H1 (cell line): ENCODE measurements around the gene DHFR2. TPM values are rescaled to one million over a fixed set of nuclear protein-coding genes. Genes with fewer than 3 reads are reported as not detected.

ENCODE experiments used
- CTCF ChIA-PET: fragments of 300-600 bp; sonication (Branson Sonifier 250); formaldehyde crosslinking; loops from one replicate; lab custom pipeline; 2021; ENCODE audit not compliant: partially characterized antibody; lab: Charles Lee
- POLR2A ChIA-PET: fragments of 300-600 bp; sonication (Branson Sonifier 250); formaldehyde crosslinking; loops from one replicate; lab custom pipeline; 2021; ENCODE audit warnings: inconsistent platforms; ENCODE audit not compliant: partially characterized antibody; lab: Charles Lee
- DNase-seq, 2 experiments: peaks; one replicate each; pipeline versions ENCODE4 v3.0.0 to v3.0.0-alpha.2; 2010 to 2022; ENCODE audit warnings: low spot score in 2 of 2, low read depth in 1 of 2, mixed read lengths in 1 of 2
- FAIRE-seq: peaks from 2 replicates; lab custom pipeline; 2011; peaks lifted over from hg19 to GRCh38; lab: Jason Lieb, UNC
- H2AFZ ChIP-seq: 2 replicates; pipeline ENCODE4 v1.8.1; 2012; ENCODE audit warnings: low read length, inconsistent platforms
- H2AK5ac ChIP-seq: 2 replicates; pipeline ENCODE4 v1.6.1; 2013; ENCODE audit warnings: low read depth, low read length
- H2BK120ac ChIP-seq: replicated peaks from 2 replicates; pipeline ENCODE3; 2013; ENCODE audit warnings: low read depth, low read length, inconsistent platforms
- H2BK12ac ChIP-seq: 2 replicates; pipeline ENCODE4 v1.6.1; 2013; ENCODE audit warnings: low read depth, low read length
- H2BK15ac ChIP-seq: 2 replicates; pipeline ENCODE4 v1.6.1; 2013; ENCODE audit warnings: low read length
- H2BK20ac ChIP-seq: 2 replicates; pipeline ENCODE4 v1.6.1; 2013; ENCODE audit warnings: low read length
- H2BK5ac ChIP-seq: 2 replicates; pipeline ENCODE4 v1.6.1; 2013; ENCODE audit warnings: low read depth, low read length
- H3K14ac ChIP-seq: 2 replicates; pipeline ENCODE4 v1.6.1; 2013; ENCODE audit warnings: inconsistent platforms; ENCODE audit not compliant: insufficient read length
- H3K18ac ChIP-seq: 2 replicates; pipeline ENCODE4 v1.6.1; 2013; ENCODE audit warnings: low read length; ENCODE audit errors: extremely low read depth
- H3K23ac ChIP-seq: 2 replicates; pipeline ENCODE4 v1.6.1; 2013; ENCODE audit warnings: inconsistent platforms; ENCODE audit not compliant: insufficient read length
- H3K23me2 ChIP-seq: 2 replicates; pipeline ENCODE4 v1.6.1; 2013; ENCODE audit warnings: low read depth, low read length
- H3K27ac ChIP-seq: 2 replicates; pipeline ENCODE4 v1.6.1; 2011; ENCODE audit warnings: low read depth, low read length, inconsistent platforms
- H3K27me3 ChIP-seq, 4 experiments: replicated peaks in 1 of 4; 1 replicate in 1 of 4; 2 replicates in 3 of 4; pipeline versions ENCODE4 v1.6.1 to v1.8.1; 2011 to 2013; ENCODE audit warnings: low read length in 3 of 4, mild to moderate bottlenecking in 3 of 4, inconsistent platforms in 2 of 4, mixed read lengths in 2 of 4, moderate library complexity in 1 of 4; ENCODE audit not compliant: control insufficient read depth in 3 of 4, insufficient read depth in 3 of 4; ENCODE audit errors: extremely low read depth in 1 of 4
- H3K36me3 ChIP-seq, 4 experiments: 2 replicates each; pipeline versions ENCODE4 v1.6.1 to v1.8.1; 2011 to 2013; ENCODE audit warnings: mild to moderate bottlenecking in 4 of 4, low read length in 3 of 4, moderate library complexity in 2 of 4, control low read depth in 1 of 4, inconsistent platforms in 1 of 4; ENCODE audit not compliant: insufficient read depth in 4 of 4, control insufficient read depth in 2 of 4
- H3K4ac ChIP-seq: replicated peaks from 2 replicates; pipeline ENCODE3; 2013; ENCODE audit warnings: low read length, low read depth, mixed read lengths, inconsistent platforms; ENCODE audit not compliant: insufficient read length
- H3K4me1 ChIP-seq, 4 experiments: replicated peaks in 1 of 4; 1 replicate in 1 of 4; 2 replicates in 3 of 4; pipeline versions ENCODE4 v1.6.1 to v1.8.1; 2011 to 2013; ENCODE audit warnings: low read length in 3 of 4, inconsistent platforms in 2 of 4, mixed read lengths in 1 of 4; ENCODE audit not compliant: insufficient read depth in 4 of 4, control insufficient read depth in 3 of 4
- H3K4me2 ChIP-seq, 2 experiments: 2 replicates each; pipeline versions ENCODE4 v1.6.1 to v1.8.1; 2011 to 2013; ENCODE audit warnings: low read depth in 2 of 2, low read length in 2 of 2, control low read depth in 1 of 2, inconsistent platforms in 1 of 2, mild to moderate bottlenecking in 1 of 2; ENCODE audit not compliant: insufficient read depth in 1 of 2
- H3K4me3 ChIP-seq, 4 experiments: fragments of 200-600, 300-600 bp in 1 of 4; sonication (generic), shearing (Covaris generic), sonication (Bioruptor Twin) in 1 of 4; 2 replicates each; pipeline versions ENCODE4 v1.5.1 to v1.8.1; 2011 to 2016; ENCODE audit warnings: low read length in 4 of 4, low read depth in 3 of 4, control low read depth in 2 of 4, inconsistent platforms in 2 of 4, mild to moderate bottlenecking in 2 of 4, mixed read lengths in 1 of 4, moderate library complexity in 1 of 4; ENCODE audit not compliant: insufficient read depth in 2 of 4; ENCODE audit errors: extremely low read depth in 1 of 4
- H3K56ac ChIP-seq: replicated peaks from 2 replicates; pipeline ENCODE3; 2013; ENCODE audit warnings: low read depth, mild to moderate bottlenecking, mixed read lengths, low read length, inconsistent platforms; ENCODE audit not compliant: insufficient read length
- H3K79me1 ChIP-seq: 2 replicates; pipeline ENCODE4 v1.6.1; 2013; ENCODE audit warnings: low read depth, low read length, control low read depth
- H3K79me2 ChIP-seq, 2 experiments: 2 replicates each; pipeline versions ENCODE4 v1.6.1 to v1.8.1; 2012 to 2013; ENCODE audit warnings: low read length in 2 of 2, mild to moderate bottlenecking in 2 of 2, inconsistent platforms in 1 of 2; ENCODE audit not compliant: insufficient read depth in 2 of 2, control insufficient read depth in 1 of 2
- H3K9ac ChIP-seq, 4 experiments: replicated peaks in 1 of 4; 1 replicate in 1 of 4; 2 replicates in 3 of 4; pipeline versions ENCODE4 v1.6.1 to v1.8.1; 2011 to 2013; ENCODE audit warnings: low read depth in 3 of 4, low read length in 3 of 4, control low read depth in 2 of 4, mild to moderate bottlenecking in 2 of 4, moderate library complexity in 2 of 4, inconsistent platforms in 1 of 4; ENCODE audit errors: extremely low read depth in 1 of 4
- H3K9me3 ChIP-seq, 2 experiments: 2 replicates each; pipeline versions ENCODE4 v1.6.1 to v1.8.1; 2012 to 2013; ENCODE audit warnings: mild to moderate bottlenecking in 2 of 2, moderate library complexity in 2 of 2, control low read depth in 1 of 2, inconsistent platforms in 1 of 2, low read depth in 1 of 2, low read length in 1 of 2, mixed read lengths in 1 of 2; ENCODE audit not compliant: insufficient read depth in 2 of 2
- H4K20me1 ChIP-seq, 2 experiments: replicated peaks in 1 of 2; 2 replicates each; pipeline versions ENCODE3 to v1.8.1; 2011 to 2013; ENCODE audit warnings: inconsistent platforms in 2 of 2, low read length in 2 of 2, mild to moderate bottlenecking in 1 of 2; ENCODE audit not compliant: insufficient read depth in 2 of 2, control insufficient read depth in 1 of 2
- H4K5ac ChIP-seq: 2 replicates; pipeline ENCODE4 v1.6.1; 2013; ENCODE audit warnings: low read length, low read depth, mixed read lengths, inconsistent platforms; ENCODE audit not compliant: insufficient read length
- H4K8ac ChIP-seq: 2 replicates; pipeline ENCODE4 v1.8.0; 2013; ENCODE audit warnings: mild to moderate bottlenecking, moderate library complexity, low read length, inconsistent platforms; ENCODE audit not compliant: insufficient read depth; ENCODE audit errors: extremely low read depth
- H4K91ac ChIP-seq: replicated peaks from 2 replicates; pipeline ENCODE3; 2013; ENCODE audit warnings: low read length, mixed read lengths, inconsistent platforms; ENCODE audit not compliant: insufficient read length
- CBX5 ChIP-seq: fragments of 300-800, 300-1000 bp; sonication (generic); IDR thresholded peaks from 2 replicates; pipeline ENCODE4 v1.7.1; 2016; ENCODE audit warnings: antibody characterized with exemption, low read length, low read depth
- CHD2 ChIP-seq: IDR thresholded peaks from 2 replicates; pipeline ENCODE4 v1.6.1; 2012; ENCODE audit warnings: low read length, improper control_type of control experiment
- GABPA ChIP-seq: IDR thresholded peaks from 2 replicates; pipeline ENCODE4 v1.6.1; 2011; ENCODE audit warnings: mild to moderate bottlenecking, low read length, moderate library complexity, borderline replicate concordance; ENCODE audit not compliant: insufficient read depth
- GTF2F1 ChIP-seq: IDR thresholded peaks from 2 replicates; pipeline ENCODE4 v1.6.1; 2012; ENCODE audit warnings: low read depth, low read length, improper control_type of control experiment, borderline replicate concordance
- KDM1A ChIP-seq: fragments of 200-600, 300-600 bp; sonication (generic); IDR thresholded peaks from 2 replicates; pipeline ENCODE4 v1.7.1; 2016; ENCODE audit warnings: mild to moderate bottlenecking, low read length, borderline replicate concordance
- KDM4A ChIP-seq: IDR thresholded peaks from one replicate; pipeline ENCODE4 v1.7.1; 2012; ENCODE audit warnings: low read depth, mild to moderate bottlenecking, moderate library complexity, low read length, inconsistent platforms; ENCODE audit not compliant: severe bottlenecking
- POLR2AphosphoS5 ChIP-seq: IDR thresholded peaks from 2 replicates; pipeline ENCODE4 v1.6.1; 2011; ENCODE audit warnings: low read depth, low read length
- RFX5 ChIP-seq: IDR thresholded peaks from 2 replicates; pipeline ENCODE4 v1.6.1; 2011; ENCODE audit warnings: low read depth, low read length, improper control_type of control experiment, borderline replicate concordance
- RNF2 ChIP-seq: fragments of 200-900, 300-1000 bp; sonication (generic); IDR thresholded peaks from 2 replicates; pipeline ENCODE4 v1.7.1; 2016; ENCODE audit warnings: borderline replicate concordance, low read depth, mild to moderate bottlenecking, antibody characterized with exemption, low read length; ENCODE audit not compliant: poor library complexity, severe bottlenecking; ENCODE audit errors: missing control alignments
- SIRT6 ChIP-seq: IDR thresholded peaks from one replicate; pipeline ENCODE4 v1.7.1; 2012; ENCODE audit warnings: low read length, inconsistent platforms
- TAF1 ChIP-seq: IDR thresholded peaks from 2 replicates; pipeline ENCODE4 v1.6.1; 2011; ENCODE audit warnings: mild to moderate bottlenecking, low read depth, low read length
- TCF12 ChIP-seq: IDR thresholded peaks from 2 replicates; pipeline ENCODE4 v1.6.1; 2011; ENCODE audit warnings: low read depth, mild to moderate bottlenecking, low read length
- WGBS, 2 experiments: shearing (Covaris generic) in 1 of 2; methylation state at CpG; one replicate each; pipeline versions ENCODE4 v1.1.6 to v1.1.7; 2013 to 2015; ENCODE audit warnings: low lambda C conversion rate in 2 of 2, mixed read lengths in 2 of 2, inconsistent platforms in 1 of 2, low coverage in 1 of 2, missing lambda C conversion rate in 1 of 2; ENCODE audit not compliant: insufficient replicate concordance in 2 of 2, insufficient coverage in 1 of 2, insufficient read length in 1 of 2; ENCODE audit errors: extremely low coverage in 1 of 2, missing lambda C conversion rate in 1 of 2; 5-methylcytosine and 5-hydroxymethylcytosine counted together
- polyA plus RNA-seq, 7 experiments: library from polyadenylated mRNA; depleted of rRNA in 3 of 7; stranded (reverse) in 5 of 7; unstranded in 2 of 7; fragments of >200 nt in 5 of 7; fragments of 200-250 nt in 2 of 7; gene quantifications; 1 replicate in 5 of 7; 2 replicates in 1 of 7; 4 replicates in 1 of 7; pipeline versions ENCODE4 v1.2.1 to v1.2.3, GENCODE V29; 2011 to 2013; ENCODE audit warnings: missing spikeins in 2 of 7, mixed read lengths in 2 of 7
- total RNA-seq: library from RNA; stranded (reverse); fragmentation: NEBNext Ultra II Directional; extraction: Animal tissue kit (Norgen Biotek cat#: 25700); gene quantifications from 2 replicates; pipeline ENCODE4 v1.2.1, GENCODE V29; 2021
- TF ChIP-seq, protein P1 (sequence below): IDR thresholded peaks from 2 replicates; pipeline ENCODE4 v1.6.1; 2012; ENCODE audit warnings: inconsistent platforms
- TF ChIP-seq, protein P2 (sequence below): IDR thresholded peaks from 2 replicates; pipeline ENCODE4 v1.6.1; 2011; ENCODE audit warnings: low read depth, mild to moderate bottlenecking, low read length; ENCODE audit not compliant: insufficient read depth

Gene DHFR2
- total and polyA plus RNA-seq, 2 of the 8 experiments (the other 6 are each of a cell fraction or from before 2014, with no cell fraction given): 0.59 to 2.6 TPM

DNA sequence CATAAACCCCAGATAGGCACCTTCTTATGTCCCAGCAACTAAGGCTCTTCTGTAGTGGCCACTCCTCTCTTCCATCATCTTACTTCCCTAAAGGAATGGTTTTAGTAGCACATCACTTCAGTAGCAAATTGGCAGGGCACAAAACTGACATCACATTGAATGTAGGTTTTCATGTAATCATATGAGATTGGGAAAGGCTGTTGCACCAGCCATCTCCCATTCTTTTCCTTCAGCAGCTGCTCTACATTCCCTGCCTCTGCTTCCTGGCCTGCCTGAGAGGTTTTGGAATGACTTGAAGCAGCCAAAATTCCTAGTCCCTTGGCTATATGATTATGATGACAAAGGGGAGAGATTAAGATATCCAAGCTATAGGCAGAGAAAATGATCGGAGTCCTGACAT is 36.6 kb upstream of the DHFR2 start:
- Histone ChIP-seq H3K9ac (no peak overlapping the region), H3K79me2 (no peaks in the 10 kb centered on the region), H4K5ac (no peak overlapping the region), H2BK120ac (no peak overlapping the region), H3K4ac (no peak overlapping the region), H2BK5ac (no peak overlapping the region), H4K8ac (no peak overlapping the region), H3K4me3 (no peak overlapping the region), H3K18ac (no peak overlapping the region), H3K4me1 (no peaks in the 10 kb centered on the region), H2BK12ac (no peak overlapping the region), H4K20me1 (no peaks in the 10 kb centered on the region), H3K14ac (no peak overlapping the region), H3K9me3 (no peaks in the 10 kb centered on the region), H3K36me3 (peaks cover 0 to 5% (median 3%) of the 10 kb centered on the region in 4 experiments; a peak in 4 of 8 replicates), H3K79me1 (no peaks in the 10 kb centered on the region), H3K23me2 (no peaks in the 10 kb centered on the region), H4K91ac (no peak overlapping the region), H3K56ac (no peak overlapping the region), H2BK20ac (no peak overlapping the region), H3K27me3 (no peaks in the 10 kb centered on the region), H2BK15ac (no peak overlapping the region), H3K4me2 (no peak overlapping the region), H2AK5ac (no peak overlapping the region), H3K23ac (no peak overlapping the region), H2AFZ (no peak overlapping the region), H3K27ac (no peak overlapping the region)
- DNase-seq (no peak), FAIRE-seq (no peak)
- WGBS, 2 experiments: 93% methylated on average over 1 of the region's 1 CpG; no CpG with 5 or more reads in 1 of the 2 experiments
- POLR2A ChIA-PET: no interaction called here
- CTCF ChIA-PET: no interaction called here
- no peak for TF ChIP-seq TCF12
- no peak for TF ChIP-seq SIRT6
- TF ChIP-seq RNF2: no peak
- TF ChIP-seq GTF2F1: no peak
- no peak for TF ChIP-seq POLR2AphosphoS5
- no peak for TF ChIP-seq CHD2
- TF ChIP-seq RFX5: no peak
- TF ChIP-seq KDM1A: no peak
- TF ChIP-seq, protein P1, sequence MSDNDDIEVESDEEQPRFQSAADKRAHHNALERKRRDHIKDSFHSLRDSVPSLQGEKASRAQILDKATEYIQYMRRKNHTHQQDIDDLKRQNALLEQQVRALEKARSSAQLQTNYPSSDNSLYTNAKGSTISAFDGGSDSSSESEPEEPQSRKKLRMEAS: no peak
- no peak for TF ChIP-seq KDM4A
- no peak for TF ChIP-seq CBX5
- TF ChIP-seq TAF1: no peak
- TF ChIP-seq, protein P2, sequence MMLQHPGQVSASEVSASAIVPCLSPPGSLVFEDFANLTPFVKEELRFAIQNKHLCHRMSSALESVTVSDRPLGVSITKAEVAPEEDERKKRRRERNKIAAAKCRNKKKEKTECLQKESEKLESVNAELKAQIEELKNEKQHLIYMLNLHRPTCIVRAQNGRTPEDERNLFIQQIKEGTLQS: no peak
- TF ChIP-seq GABPA: no peak
